Neural cell (in vitro differentiated cells): ENCODE data around the gene DCN. TPM values are rescaled to one million over a fixed set of nuclear protein-coding genes. Genes with fewer than 3 reads are reported as not detected.

Experiments
- H2AFZ ChIP-seq: fragments of 200-600, 300-800 bp; sonication (generic), shearing (Covaris generic); 2 replicates; pipeline ENCODE4 v1.6.0; 2014; ENCODE audit warnings: low read depth, mild to moderate bottlenecking, antibody characterized with exemption, low read length, moderate library complexity
- H3F3A ChIP-seq: fragments of 200-600 bp; shearing (Covaris generic); 2 replicates; pipeline ENCODE4 v1.6.1; 2016; ENCODE audit warnings: mild to moderate bottlenecking, moderate library complexity, mixed read lengths, antibody characterized with exemption, low read length; ENCODE audit not compliant: insufficient read depth, poor library complexity, severe bottlenecking
- H3K27ac ChIP-seq: fragments of 200-600, 300-800 bp; sonication (generic), shearing (Covaris generic); 2 replicates; pipeline ENCODE4 v1.5.1; 2014; ENCODE audit warnings: mild to moderate bottlenecking, low read length, moderate library complexity
- H3K27me3 ChIP-seq: fragments of 300-800, 200-600 bp; sonication (generic), shearing (Covaris generic); 2 replicates; pipeline ENCODE4 v1.6.0; 2014; ENCODE audit warnings: mild to moderate bottlenecking, low read depth, low read length, moderate library complexity; ENCODE audit not compliant: insufficient read depth
- H3K36me3 ChIP-seq: fragments of 300-800, 200-600 bp; sonication (generic), shearing (Covaris generic); 2 replicates; pipeline ENCODE4 v1.5.1; 2014; ENCODE audit warnings: mild to moderate bottlenecking, antibody characterized with exemption, low read length, moderate library complexity; ENCODE audit not compliant: insufficient read depth
- H3K4me2 ChIP-seq: fragments of 300-800, 200-600 bp; sonication (generic), shearing (Covaris generic); 2 replicates; pipeline ENCODE4 v1.6.0; 2014; ENCODE audit warnings: mild to moderate bottlenecking, low read length
- H3K4me3 ChIP-seq: fragments of 300-800, 200-600 bp; sonication (generic), shearing (Covaris generic); 2 replicates; pipeline ENCODE4 v1.5.1; 2014; ENCODE audit warnings: mild to moderate bottlenecking, low read length, moderate library complexity
- H3K79me2 ChIP-seq: fragments of 200-600 bp; shearing (Covaris generic); replicated peaks from 2 replicates; pipeline ENCODE4 v1.6.0; 2014; ENCODE audit warnings: mild to moderate bottlenecking, low read length, moderate library complexity; ENCODE audit not compliant: insufficient read depth
- H3K9ac ChIP-seq: fragments of 300-800, 200-600 bp; sonication (generic), shearing (Covaris generic); 2 replicates; pipeline ENCODE4 v1.6.1; 2016; ENCODE audit warnings: mild to moderate bottlenecking, low read length, mixed read lengths
- H3K9me2 ChIP-seq: fragments of 200-600 bp; shearing (Covaris generic); 2 replicates; pipeline ENCODE4 v1.6.1; 2016; ENCODE audit warnings: mild to moderate bottlenecking, low read length, mixed read lengths; ENCODE audit not compliant: insufficient read depth
- H3K9me3 ChIP-seq: fragments of 200-600, 300-800 bp; sonication (generic), shearing (Covaris generic); 2 replicates; pipeline ENCODE4 v1.6.1; 2016; ENCODE audit warnings: mild to moderate bottlenecking, mixed run types, low read length, moderate library complexity, mixed read lengths
- H4K20me1 ChIP-seq: fragments of 200-600 bp; shearing (Covaris generic); 2 replicates; pipeline ENCODE4 v1.6.1; 2016; ENCODE audit warnings: mild to moderate bottlenecking, mixed run types; ENCODE audit not compliant: insufficient read depth
- EP300 ChIP-seq: fragments of 450-650 bp; conservative IDR thresholded peaks from 2 replicates; pipeline ENCODE4 v1.6.1; 2014; ENCODE audit warnings: antibody characterized with exemption, mild to moderate bottlenecking, moderate library complexity; ENCODE audit not compliant: poor library complexity, severe bottlenecking
- EZH2 ChIP-seq: fragments of 200-600, 300-800 bp; shearing (Covaris generic), sonication (generic); IDR thresholded peaks from 2 replicates; pipeline ENCODE4 v1.6.1; 2014; ENCODE audit warnings: antibody characterized with exemption, low read length, borderline replicate concordance, mild to moderate bottlenecking; ENCODE audit not compliant: insufficient read depth, poor library complexity, severe bottlenecking
- MXI1 ChIP-seq: fragments of 450-650 bp; conservative IDR thresholded peaks from 2 replicates; pipeline ENCODE4 v1.6.1; 2014; ENCODE audit warnings: antibody characterized with exemption, mild to moderate bottlenecking; ENCODE audit not compliant: poor library complexity, severe bottlenecking
- POLR2AphosphoS5 ChIP-seq: IDR thresholded peaks from 2 replicates; pipeline ENCODE4 v1.6.1; 2012
- RAD21 ChIP-seq: fragments of 450-650 bp; conservative IDR thresholded peaks from 2 replicates; pipeline ENCODE4 v1.6.1; 2014; ENCODE audit warnings: antibody characterized with exemption, mild to moderate bottlenecking, moderate library complexity
- SMC3 ChIP-seq: fragments of 450-650 bp; conservative IDR thresholded peaks from 2 replicates; pipeline ENCODE4 v1.6.1; 2014; ENCODE audit warnings: antibody characterized with exemption, mild to moderate bottlenecking, moderate library complexity; ENCODE audit not compliant: poor library complexity
- TAF1 ChIP-seq: IDR thresholded peaks from 2 replicates; pipeline ENCODE4 v1.6.1; 2012; ENCODE audit warnings: low read depth
- polyA plus RNA-seq: library from polyadenylated mRNA; depleted of rRNA; stranded (reverse); fragments of >200 nt; gene quantifications from 2 replicates; pipeline ENCODE4 v1.2.3, GENCODE V29; 2014
- TF ChIP-seq, protein P1 (sequence below): IDR thresholded peaks from 2 replicates; pipeline ENCODE4 v1.6.1; 2012; ENCODE audit warnings: borderline replicate concordance
- TF ChIP-seq, protein P2 (sequence below): fragments of 450-650 bp; IDR thresholded peaks from 2 replicates; pipeline ENCODE4 v1.5.1; 2014; ENCODE audit warnings: antibody characterized with exemption, mild to moderate bottlenecking, moderate library complexity; ENCODE audit not compliant: poor library complexity, severe bottlenecking

Gene DCN
- polyA plus RNA-seq, 1 donor from 2014 or later: not detected

DNA sequence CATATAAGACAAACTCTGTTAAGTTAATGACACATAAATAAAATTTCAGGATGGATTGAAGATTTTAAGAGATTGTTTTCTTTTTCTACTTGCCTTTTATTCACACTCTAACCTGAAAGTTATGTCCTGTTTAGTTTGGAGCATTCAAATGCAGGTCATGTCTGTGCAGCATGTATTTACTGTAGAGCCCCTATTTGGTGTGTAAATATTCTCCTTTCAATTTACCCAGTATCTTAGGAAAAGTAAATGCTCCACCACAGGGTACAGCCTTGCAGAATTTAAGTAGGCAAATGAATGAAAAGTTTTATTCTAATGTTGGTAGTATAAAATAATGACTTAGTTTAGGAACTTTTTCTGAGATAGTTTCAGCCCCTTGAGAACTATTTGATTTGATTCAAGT, 6.2 kb upstream of the DCN start:
- Histone ChIP-seq H3K4me2 (no peak overlapping the region), H3K79me2 (no peaks in the 10 kb centered on the region), H3K4me3 (no peak overlapping the region), H3K9me3 (no peaks in the 10 kb centered on the region), H3K9ac (no peak overlapping the region), H3K27ac (no peak overlapping the region), H4K20me1 (no peaks in the 10 kb centered on the region), H3K36me3 (no peaks in the 10 kb centered on the region), H3F3A (no peaks in the 10 kb centered on the region), H2AFZ (no peak overlapping the region), H3K27me3 (no peaks in the 10 kb centered on the region), H3K9me2 (no peaks in the 10 kb centered on the region)
- TF ChIP-seq, protein P1, sequence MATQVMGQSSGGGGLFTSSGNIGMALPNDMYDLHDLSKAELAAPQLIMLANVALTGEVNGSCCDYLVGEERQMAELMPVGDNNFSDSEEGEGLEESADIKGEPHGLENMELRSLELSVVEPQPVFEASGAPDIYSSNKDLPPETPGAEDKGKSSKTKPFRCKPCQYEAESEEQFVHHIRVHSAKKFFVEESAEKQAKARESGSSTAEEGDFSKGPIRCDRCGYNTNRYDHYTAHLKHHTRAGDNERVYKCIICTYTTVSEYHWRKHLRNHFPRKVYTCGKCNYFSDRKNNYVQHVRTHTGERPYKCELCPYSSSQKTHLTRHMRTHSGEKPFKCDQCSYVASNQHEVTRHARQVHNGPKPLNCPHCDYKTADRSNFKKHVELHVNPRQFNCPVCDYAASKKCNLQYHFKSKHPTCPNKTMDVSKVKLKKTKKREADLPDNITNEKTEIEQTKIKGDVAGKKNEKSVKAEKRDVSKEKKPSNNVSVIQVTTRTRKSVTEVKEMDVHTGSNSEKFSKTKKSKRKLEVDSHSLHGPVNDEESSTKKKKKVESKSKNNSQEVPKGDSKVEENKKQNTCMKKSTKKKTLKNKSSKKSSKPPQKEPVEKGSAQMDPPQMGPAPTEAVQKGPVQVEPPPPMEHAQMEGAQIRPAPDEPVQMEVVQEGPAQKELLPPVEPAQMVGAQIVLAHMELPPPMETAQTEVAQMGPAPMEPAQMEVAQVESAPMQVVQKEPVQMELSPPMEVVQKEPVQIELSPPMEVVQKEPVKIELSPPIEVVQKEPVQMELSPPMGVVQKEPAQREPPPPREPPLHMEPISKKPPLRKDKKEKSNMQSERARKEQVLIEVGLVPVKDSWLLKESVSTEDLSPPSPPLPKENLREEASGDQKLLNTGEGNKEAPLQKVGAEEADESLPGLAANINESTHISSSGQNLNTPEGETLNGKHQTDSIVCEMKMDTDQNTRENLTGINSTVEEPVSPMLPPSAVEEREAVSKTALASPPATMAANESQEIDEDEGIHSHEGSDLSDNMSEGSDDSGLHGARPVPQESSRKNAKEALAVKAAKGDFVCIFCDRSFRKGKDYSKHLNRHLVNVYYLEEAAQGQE: no peak
- TF ChIP-seq POLR2AphosphoS5 (no peak), TAF1 (no peak), MXI1 (no peak)
- TF ChIP-seq, protein P2, sequence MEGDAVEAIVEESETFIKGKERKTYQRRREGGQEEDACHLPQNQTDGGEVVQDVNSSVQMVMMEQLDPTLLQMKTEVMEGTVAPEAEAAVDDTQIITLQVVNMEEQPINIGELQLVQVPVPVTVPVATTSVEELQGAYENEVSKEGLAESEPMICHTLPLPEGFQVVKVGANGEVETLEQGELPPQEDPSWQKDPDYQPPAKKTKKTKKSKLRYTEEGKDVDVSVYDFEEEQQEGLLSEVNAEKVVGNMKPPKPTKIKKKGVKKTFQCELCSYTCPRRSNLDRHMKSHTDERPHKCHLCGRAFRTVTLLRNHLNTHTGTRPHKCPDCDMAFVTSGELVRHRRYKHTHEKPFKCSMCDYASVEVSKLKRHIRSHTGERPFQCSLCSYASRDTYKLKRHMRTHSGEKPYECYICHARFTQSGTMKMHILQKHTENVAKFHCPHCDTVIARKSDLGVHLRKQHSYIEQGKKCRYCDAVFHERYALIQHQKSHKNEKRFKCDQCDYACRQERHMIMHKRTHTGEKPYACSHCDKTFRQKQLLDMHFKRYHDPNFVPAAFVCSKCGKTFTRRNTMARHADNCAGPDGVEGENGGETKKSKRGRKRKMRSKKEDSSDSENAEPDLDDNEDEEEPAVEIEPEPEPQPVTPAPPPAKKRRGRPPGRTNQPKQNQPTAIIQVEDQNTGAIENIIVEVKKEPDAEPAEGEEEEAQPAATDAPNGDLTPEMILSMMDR: no peak

DNA sequence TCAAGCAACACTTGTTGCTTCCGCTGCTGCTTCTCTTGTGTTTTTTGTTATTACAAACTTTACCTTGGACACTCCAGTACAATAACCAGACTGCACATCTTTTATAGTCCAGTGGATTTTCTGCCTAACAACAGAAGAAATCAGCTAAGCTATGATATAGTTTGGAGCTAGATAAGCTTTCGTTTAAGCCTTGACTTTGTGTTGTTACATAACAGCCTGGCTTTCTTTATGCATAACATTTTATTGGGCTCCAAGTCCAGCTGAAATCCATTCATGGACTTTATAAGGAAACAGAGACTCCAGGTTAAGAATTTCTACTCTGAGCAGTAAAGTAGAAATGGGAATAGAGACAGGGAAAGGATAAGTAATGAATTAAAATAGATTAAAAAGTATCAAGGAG, 3.5 kb upstream of the DCN start:
- Histone ChIP-seq H3K4me3 (no peak overlapping the region), H3K79me2 (no peaks in the 10 kb centered on the region), H3K4me2 (no peak overlapping the region), H3K9me2 (no peaks in the 10 kb centered on the region), H3K27me3 (no peaks in the 10 kb centered on the region), H3K9ac (no peak overlapping the region), H3K9me3 (no peaks in the 10 kb centered on the region), H2AFZ (no peak overlapping the region), H3K27ac (no peak overlapping the region), H3K36me3 (no peaks in the 10 kb centered on the region), H3F3A (no peaks in the 10 kb centered on the region), H4K20me1 (no peaks in the 10 kb centered on the region)
- TF ChIP-seq MXI1: no peak
- TF ChIP-seq, protein P2: no peak
- TF ChIP-seq EP300: no peak
- TF ChIP-seq EZH2: no peak
- TF ChIP-seq TAF1: no peak
- TF ChIP-seq RAD21: no peak
- no peak for TF ChIP-seq SMC3
- TF ChIP-seq, protein P1: no peak
- TF ChIP-seq POLR2AphosphoS5: no peak
